SU-DHL-6 (cell line): Measurements from ENCODE around the gene BAIAP2L1.

Source experiments
- CTCF ChIP-seq: fragments of 200-600 bp; sonication (generic); IDR thresholded peaks from one replicate; pipeline ENCODE4 v1.5.1; 2017; ENCODE audit warnings: antibody characterized with exemption, mild to moderate bottlenecking, low read length, moderate library complexity; ENCODE audit not compliant: insufficient read depth, poor library complexity, severe bottlenecking
- EZH2phosphoT487 ChIP-seq: fragments of 200-600 bp; sonication (generic), shearing (Covaris generic); conservative IDR thresholded peaks from 2 replicates; pipeline ENCODE4 v1.6.1; 2018; ENCODE audit warnings: mild to moderate bottlenecking, antibody characterized with exemption, low read length, moderate library complexity, mixed read lengths

- TF ChIP-seq CTCF (no peak), EZH2phosphoT487 (no peak)
Measured at GRCh38 chr7:98295467-98296192, 105.3 kb downstream of the BAIAP2L1 start.
